ENCODE measurements around the gene NPL. TPM values are rescaled to one million over a fixed set of nuclear protein-coding genes. Genes with fewer than 3 reads are reported as not detected.

Gene NPL
- total and polyA plus RNA-seq, 9 of the 15 experiments (the other 6 are each of a cell fraction or from before 2014, with no cell fraction given) = 9.9 to 22.3 (median 14.2) TPM

GRCh38 chr1:182869241-182869666 lies 79.7 kb downstream of the NPL start (continued):
- no peak for TF ChIP-seq IRF9 (tag; IDR thresholded peaks at IDR 0.05)
- no peak for TF ChIP-seq NR4A1 (CRISPR knock-in tag; IDR thresholded peaks at IDR 0.05)
- peak; percentile 72; the same call in 1 of the 2 replicates for TF ChIP-seq NR4A1 (tag; IDR thresholded peaks at IDR 0.05)
- no peak for TF ChIP-seq ZZZ3 (IDR thresholded peaks at IDR 0.05)
- no peak for TF ChIP-seq ZNF511 (CRISPR knock-in tag; IDR thresholded peaks at IDR 0.05)
- no peak for TF ChIP-seq STAT6 (CRISPR knock-in tag; IDR thresholded peaks at IDR 0.05)
- TF ChIP-seq SMAD3 (CRISPR knock-in tag; conservative IDR thresholded peaks at IDR 0.05) = no peak
- no peak for TF ChIP-seq FOXK2 (conservative IDR thresholded peaks at IDR 0.05 in 1 of 2, IDR thresholded peaks at IDR 0.05 in 1 of 2; ENCODE audit: low read depth in 2 of 2)
- no peak for TF ChIP-seq CGGBP1 (CRISPR knock-in tag; IDR thresholded peaks at IDR 0.05)
- no peak for TF ChIP-seq SRSF1 (IDR thresholded peaks at IDR 0.05; ENCODE audit: low read depth, low read length)
- TF ChIP-seq SUPT5H (IDR thresholded peaks at IDR 0.05) = no peak; the same call in 1 of the 2 replicates
- TF ChIP-seq HIVEP1 (CRISPR knock-in tag; IDR thresholded peaks at IDR 0.05) = no peak
- TF ChIP-seq PTRF (tag; IDR thresholded peaks at IDR 0.05) = no peak
- TF ChIP-seq FOXK1 (CRISPR knock-in tag; IDR thresholded peaks at IDR 0.05; ENCODE audit: borderline replicate concordance) = 0 out of 2 replicates have a peak, but pooled peaks have one; percentile 55
- TF ChIP-seq ZNF354B (CRISPR knock-in tag; IDR thresholded peaks at IDR 0.05) = no peak
- TF ChIP-seq RBM39 (optimal IDR thresholded peaks at IDR 0.05; ENCODE audit: low read depth, low read length) = no peak
- TF ChIP-seq THRB (CRISPR knock-in tag; conservative IDR thresholded peaks at IDR 0.05) = no peak
- no peak for TF ChIP-seq EHMT2 (IDR thresholded peaks at IDR 0.05)
- 0 out of 2 replicates have a peak, but pooled peaks have one; percentile 3 for TF ChIP-seq POLR2AphosphoS2 (IDR thresholded peaks at IDR 0.05; ENCODE audit: low read length)
- TF ChIP-seq ESRRA (IDR thresholded peaks at IDR 0.05; ENCODE audit: borderline replicate concordance, low read depth) = no peak
- TF ChIP-seq ZNF224 (CRISPR knock-in tag; IDR thresholded peaks at IDR 0.05) = 0 out of 2 replicates have a peak, but pooled peaks have one; percentile 55
- no peak for TF ChIP-seq SRF (CRISPR knock-in tag; IDR thresholded peaks at IDR 0.05)

Measured in K562 (cell line).